Vagina (tissue), 2 donors: ENCODE measurements around the gene ST8SIA1.

Experiments
- CTCF ChIP-seq, 3 experiments: fragments of 450-650 bp in 2 of 3; fragments of 200-600 bp in 1 of 3; sonication (generic) in 1 of 3; IDR thresholded peaks; one replicate each; pipeline ENCODE4 v1.5.1; 2017 to 2019; ENCODE audit warnings: antibody characterized with exemption in 3 of 3, mild to moderate bottlenecking in 2 of 3, moderate library complexity in 2 of 3
- POLR2AphosphoS5 ChIP-seq, 2 donors: sonication (generic); formaldehyde crosslinking; IDR thresholded peaks; one replicate each; pipeline ENCODE4 v1.9.0; 2017; ENCODE audit warnings: antibody characterized with exemption in 2 of 2, mild to moderate bottlenecking in 2 of 2, low read depth in 1 of 2; ENCODE audit not compliant: insufficient read depth in 1 of 2

- TF ChIP-seq POLR2AphosphoS5 (IDR thresholded peaks at IDR 0.05; ENCODE audit: insufficient read depth in 1 of 2, low read depth in 1 of 2) (no peak), CTCF (IDR thresholded peaks at IDR 0.05) (no peak)
Measured at GRCh38 chr12:22322091-22322490, 12.4 kb downstream of the ST8SIA1 start.
